Inflammatory macrophage (primary cell): ENCODE measurements around the gene PRDX6.
"Not testable (repeated sequence)": the region's sequence is repeated elsewhere in the genome, so short reads cannot be mapped to it uniquely, and the experiment has no call there.

Source experiments
- DNase-seq, 2 donors: peaks; one replicate each; pipeline ENCODE4 v3.0.0-alpha.2; 2020 to 2022
- total RNA-seq, 18 experiments: gene quantifications; one replicate each; lab custom pipeline; 2026; ENCODE audit warnings: mixed read lengths in 6 of 18, inconsistent platforms in 2 of 18; lab: John Stamatoyannopoulos, UW

The PRDX6 gene, protein sequence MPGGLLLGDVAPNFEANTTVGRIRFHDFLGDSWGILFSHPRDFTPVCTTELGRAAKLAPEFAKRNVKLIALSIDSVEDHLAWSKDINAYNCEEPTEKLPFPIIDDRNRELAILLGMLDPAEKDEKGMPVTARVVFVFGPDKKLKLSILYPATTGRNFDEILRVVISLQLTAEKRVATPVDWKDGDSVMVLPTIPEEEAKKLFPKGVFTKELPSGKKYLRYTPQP
- 143 to 373 (median 242) reads per million in 18 experiments for total RNA-seq

DNA sequence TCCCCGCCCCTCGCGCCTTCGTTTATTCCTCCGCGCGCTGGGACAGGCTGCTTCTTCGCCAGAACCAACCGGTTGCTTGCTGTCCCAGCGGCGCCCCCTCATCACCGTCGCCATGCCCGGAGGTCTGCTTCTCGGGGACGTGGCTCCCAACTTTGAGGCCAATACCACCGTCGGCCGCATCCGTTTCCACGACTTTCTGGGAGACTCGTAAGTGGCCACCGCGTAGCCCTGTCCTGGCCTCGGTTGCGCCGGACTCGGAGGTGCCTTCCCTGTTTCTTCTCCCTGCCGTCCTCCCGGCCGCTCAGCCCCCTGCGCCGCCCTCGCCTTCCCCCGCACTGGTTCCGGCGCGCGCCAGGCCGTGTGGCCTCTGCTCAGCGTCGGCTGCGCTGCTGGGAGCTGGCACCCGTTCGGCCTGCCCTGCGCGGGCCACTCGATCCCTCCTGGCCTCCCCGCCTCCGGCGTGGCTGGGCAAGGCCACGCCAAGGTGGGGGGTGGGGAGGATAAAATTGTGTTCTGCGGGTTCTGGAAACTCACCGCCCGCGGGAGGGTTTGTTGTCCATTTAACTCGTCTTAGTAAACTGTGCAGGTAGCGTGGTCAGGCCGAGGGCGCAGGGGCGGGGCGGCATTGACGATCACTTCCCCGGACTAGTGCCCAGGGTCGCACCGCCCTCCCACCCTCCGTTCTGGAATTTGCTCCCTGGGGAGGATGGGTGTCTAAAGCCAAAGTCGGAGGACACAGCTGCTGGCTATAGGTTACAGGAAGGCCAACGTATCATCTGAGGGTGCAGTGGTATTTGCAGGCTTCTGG, at the start of gene PRDX6:
Gene PRDX6 (plus strand): TSS at position 50 of the 808 bp plus-strand sequence. CDS start 63 bp downstream, at position 113.
- DNase-seq: no peak

DNA sequence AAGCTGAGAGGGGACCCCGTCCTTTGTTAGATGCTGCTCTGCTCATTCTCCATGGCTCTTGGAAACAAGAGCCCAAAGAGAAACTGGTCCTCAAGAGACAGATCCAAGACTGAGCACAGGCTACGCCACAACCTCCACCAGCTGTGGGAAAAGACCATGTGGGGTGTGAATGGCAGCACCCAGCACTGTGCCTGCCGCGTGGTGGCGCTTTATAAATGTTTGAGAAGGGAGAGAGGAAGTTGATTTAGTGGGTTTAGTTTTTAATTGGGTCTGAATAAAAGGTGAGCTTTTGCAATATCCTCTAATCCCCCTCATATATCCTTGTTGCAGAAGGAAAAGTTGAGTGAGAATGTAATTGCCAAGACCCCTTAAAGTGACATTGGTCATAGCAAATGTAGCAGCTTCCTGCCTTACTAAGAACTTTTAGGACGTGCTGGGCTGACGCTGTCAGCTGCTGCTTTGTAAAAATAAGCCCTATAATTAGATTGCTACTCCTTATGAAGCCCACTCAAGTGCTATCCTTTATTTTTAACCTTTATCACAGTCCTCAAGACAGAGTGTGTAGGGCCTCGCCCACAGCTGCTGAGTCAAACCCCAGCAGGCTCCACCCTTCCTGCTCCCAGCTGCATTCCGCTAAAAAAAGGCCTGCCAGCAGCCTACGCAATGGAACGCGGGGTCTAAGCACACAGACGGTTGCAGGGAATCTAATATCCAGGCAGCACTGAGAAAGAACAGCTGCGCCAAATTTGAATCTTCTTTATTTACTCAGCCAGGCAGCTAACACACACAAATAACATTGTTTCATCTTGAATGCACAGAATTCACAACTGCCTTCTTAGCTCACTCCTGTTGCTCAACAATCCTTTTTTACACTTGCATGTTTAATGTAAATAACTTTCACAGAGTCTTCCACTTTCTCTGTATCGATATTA, 47.4 kb upstream of the PRDX6 start:
- peak; percentile 94 to 96 for DNase-seq

DNA sequence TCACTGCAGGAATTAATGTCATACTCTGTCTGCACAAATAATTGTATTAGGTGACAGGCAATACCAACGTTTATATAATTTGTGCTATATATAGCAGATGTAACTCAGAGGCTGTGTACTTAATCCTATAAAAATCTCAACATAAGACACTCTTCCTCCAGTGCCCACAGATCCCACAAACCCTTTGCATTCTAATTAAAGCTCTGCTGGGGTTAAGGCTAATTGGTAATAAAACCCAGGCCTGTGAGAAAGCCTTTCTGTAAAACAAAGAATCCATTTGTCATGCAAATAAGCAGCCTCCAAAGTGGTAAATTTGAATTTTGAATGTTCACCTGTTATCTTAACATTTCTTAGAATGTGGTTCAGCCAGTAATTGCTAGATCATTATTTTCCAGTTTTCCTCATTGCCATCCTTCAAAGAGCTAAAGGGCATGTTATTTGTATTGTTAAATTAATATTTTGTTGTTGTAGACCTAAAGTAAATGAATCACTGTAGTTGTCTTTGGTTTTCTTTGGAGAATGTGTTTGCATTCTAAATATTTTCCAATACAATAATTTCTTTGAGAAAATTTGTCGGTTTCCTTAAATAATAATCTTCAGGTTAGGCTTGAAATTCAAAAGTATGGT, 46.3 kb upstream of the PRDX6 start:
- DNase-seq: no peak

DNA sequence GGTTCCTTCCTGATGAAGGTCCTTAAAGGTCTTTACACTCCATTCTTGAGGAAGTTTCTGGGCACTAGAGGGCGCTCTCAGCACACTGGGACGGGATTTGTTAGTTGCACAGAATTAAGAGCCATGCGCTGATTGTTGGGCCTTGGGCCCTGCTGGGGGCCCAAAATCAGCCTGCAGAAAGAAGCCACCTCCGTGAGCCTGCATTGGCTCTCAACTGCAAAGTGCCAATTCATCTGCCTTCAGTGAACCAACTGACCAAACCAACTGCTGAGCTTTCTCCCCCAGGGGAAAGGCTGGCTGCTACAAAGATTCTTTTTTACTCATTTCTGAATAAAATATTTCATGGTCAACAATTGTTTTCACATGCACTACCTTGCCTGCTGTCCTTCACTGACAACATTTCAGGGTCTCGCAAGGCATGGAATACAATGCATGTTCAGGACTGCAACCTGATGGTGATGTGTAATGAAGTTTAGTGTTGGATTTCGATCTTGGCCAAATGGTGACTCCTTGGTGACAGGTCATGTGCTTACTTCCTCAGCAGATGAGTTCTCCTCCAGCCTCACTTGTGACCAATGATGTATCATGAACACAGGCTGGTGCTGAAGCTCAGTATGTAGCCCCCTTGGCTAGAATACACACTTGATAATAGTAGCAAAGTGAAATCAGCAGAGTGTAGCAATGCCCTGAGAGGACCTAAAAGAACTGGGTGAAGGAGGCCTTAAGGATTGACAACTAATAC, 45.7 kb upstream of the PRDX6 start:
- peak; percentile 96 to 98 for DNase-seq

DNA sequence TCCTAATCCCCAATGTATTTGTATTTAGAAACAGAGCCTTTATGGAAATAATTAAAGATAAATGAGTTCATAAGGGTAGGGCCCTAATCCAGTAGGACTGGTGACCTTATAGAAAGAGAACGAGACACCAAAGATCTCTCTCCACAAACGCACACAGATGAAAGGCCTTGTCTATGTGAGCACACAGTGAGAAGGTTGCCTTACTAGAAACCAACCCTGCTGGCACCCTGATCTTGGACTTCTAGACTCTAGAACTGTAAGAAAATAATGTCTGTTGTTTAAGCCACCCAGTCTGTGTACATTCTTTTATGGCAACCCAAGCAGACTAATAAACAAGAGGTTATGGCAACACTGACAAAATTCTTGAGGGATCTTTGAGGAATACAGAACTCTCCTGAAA, 44.8 kb upstream of the PRDX6 start:
- no peak for DNase-seq

DNA sequence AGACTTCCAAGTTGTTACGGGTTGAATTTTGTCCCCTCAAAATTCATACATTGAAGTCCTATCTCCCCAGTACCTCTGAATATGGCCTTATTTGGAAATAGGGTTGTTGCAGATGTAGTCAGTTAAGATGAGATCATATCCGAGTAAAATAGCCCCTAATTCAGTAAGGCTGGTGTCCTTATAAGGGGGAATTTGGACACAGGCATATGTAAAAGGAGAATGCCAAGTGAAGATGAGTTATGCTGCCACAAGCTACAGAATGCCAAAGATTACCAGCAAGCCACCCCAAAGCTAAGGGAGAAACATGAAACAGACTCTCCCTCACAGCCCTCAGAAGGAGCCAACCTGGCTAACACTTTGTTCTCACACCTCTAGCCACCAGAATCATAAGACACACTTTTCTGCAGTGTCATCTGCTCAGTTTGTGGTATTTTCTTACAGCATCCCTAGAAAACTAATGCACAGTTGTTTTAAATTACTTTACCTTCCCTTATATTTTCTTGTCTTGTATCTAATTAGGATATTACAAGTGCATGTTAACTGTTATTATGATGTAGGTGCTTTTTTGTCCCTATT, 43.3 kb upstream of the PRDX6 start:
- no peak for DNase-seq

DNA sequence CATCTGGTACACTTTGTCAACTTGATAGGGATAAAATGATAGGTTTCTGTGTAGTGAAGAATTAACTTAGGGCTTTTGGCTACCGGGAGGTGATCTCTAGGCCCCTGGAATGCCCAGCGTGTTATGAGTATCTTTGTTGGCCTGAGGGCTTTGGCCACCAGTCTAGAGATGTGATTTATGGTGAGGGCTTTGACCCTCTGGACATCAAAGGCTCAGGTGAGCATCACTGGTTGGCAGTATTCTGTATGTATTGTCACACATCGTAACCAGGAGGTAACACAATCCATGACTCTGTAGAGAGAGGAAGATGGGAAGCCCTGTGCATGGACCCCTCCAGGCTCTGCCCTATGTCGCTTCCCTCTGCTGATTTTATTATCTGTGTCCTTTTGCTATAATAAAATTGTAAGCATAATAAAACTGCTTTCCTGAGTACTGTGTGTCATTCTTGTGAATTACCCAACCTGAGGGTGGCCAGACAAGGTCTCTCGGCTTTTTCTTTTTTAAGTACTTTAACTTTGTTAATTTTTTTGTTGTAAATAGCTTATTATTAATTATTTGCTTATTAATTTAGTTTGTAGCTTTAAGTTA, 40.2 kb upstream of the PRDX6 start:
- DNase-seq: no peak

DNA sequence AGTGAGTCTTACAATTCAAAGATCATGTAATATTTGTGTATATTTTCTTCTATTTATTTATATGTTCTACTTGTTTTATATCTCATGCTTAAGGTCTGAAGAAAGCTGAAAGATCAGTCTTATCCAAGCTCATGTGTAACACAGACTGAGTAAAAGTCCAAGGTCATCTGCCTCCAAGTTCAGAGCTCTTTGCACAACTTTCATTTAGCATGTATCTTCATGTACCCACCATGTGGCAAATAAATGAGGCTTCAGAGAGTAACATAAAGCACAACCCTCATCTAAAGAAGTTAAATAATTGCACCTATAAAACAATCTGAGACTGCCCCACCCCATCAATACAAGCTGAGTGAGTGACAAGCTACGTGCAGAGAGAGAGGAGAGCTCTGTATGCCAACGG, 38.5 kb upstream of the PRDX6 start:
- no peak for DNase-seq

DNA sequence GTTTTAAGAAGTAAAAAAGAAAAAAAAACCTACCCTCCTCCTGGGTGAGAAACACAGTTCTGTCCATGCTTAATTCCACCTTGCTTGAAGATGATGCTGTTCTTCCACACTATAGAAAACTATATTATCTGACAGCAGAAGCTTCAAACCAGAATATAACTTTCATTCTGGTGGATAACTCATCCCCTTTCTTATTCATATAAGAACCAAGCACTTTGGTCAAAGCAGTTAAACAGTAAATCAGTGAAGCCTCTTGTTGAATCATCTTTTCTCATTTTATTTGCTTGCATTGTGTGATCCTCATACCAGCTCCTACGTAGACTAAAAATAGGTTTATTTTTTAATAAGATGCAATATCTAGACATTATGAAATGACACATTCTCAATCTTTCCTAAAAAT, 36.7 kb upstream of the PRDX6 start:
- no peak for DNase-seq

DNA sequence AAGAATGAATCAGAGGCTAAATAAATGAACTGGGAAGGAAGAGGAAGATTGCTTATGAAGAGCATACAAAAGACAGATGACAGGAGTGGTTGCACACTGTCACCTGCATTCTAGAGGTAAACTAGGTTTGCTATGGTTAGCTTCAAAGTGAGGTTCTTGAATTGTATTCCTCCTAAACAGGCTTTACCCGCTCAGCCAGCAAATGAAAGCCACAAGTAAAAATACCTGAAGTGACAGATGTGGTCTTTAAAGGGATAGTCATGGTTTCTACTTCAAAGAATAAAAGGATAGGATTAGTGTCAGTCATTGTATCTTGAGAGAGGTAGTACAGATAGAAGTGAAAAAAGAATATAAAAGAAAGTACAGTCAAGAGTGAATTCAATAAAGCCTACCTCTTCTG, 32.4 kb upstream of the PRDX6 start:
- DNase-seq: no peak

DNA sequence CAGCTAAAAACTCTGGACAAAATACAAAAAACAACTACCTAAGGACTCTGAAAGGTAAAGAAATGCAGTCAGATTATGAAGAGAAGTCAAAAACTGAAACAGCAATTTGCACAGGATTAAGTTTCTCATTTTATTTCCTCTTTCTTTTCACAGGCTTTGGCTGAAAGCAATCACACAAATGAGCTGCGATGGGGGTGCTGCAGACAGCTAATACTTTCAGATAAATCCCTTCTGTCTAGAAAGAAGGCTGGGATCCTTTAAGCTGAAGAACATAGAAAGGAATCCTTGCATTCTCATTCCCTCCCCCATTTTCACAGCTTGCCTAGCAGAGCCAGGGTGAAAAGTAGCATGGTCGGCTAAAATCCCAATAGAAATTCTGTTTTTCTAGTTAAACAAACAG, 32.0 kb upstream of the PRDX6 start:
- DNase-seq: no peak

DNA sequence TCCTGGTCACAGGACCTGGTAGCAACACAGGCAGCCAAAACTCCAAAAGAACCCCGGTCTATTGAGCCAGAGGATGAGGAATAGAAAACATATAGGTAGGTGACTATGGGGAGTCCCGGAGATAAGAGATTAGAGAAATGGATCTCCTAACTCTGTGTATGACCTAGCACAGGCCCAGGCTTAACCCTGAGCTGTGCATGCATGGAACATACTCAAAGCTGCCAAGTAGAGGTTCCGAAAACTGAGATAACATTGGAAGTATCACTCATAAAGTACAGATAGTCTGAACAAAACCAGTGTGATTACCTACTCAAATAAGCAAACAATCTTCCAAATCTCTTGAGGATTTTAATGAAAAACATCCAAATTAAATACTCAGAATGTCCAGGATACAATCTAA, 31.5 kb upstream of the PRDX6 start:
- no peak for DNase-seq

DNA sequence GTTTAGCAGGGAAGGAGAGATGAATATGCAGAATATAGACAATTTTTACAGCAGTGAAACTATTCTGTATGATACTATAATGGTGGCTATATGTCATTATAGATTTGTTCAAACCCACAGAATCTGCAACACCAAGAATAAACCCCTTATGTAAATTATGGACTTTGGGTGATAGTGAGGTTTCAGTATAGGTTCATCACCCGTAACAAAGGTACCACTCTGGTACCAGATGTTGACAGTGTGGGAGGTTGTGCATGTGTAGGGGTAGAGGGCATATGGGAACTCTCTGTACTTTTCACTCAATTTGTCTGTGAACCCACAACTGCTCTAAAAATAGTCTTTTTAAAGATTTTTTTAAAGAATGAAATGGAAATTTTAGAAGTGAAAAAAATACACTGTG, 29.9 kb upstream of the PRDX6 start:
- no peak for DNase-seq

DNA sequence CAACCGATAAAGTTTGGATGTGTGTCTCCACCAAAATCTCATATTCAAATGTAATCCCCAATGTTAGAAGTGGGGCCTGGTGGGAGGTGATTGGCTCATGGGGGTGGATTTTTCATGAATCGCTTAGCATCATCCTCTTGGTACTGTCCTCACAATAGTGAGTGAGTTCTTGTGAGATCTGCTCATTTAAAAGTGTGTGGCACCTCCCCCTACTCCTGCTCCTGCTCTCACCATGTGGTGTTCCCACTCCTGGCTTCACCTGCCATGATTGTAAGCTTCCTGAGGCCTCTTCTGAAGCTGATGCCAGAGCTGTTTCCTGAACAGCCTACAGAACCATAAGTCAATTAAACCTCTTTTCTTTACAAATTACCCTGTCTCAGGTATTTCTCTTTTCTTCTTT, 28.2 kb upstream of the PRDX6 start:
- DNase-seq: no peak

DNA sequence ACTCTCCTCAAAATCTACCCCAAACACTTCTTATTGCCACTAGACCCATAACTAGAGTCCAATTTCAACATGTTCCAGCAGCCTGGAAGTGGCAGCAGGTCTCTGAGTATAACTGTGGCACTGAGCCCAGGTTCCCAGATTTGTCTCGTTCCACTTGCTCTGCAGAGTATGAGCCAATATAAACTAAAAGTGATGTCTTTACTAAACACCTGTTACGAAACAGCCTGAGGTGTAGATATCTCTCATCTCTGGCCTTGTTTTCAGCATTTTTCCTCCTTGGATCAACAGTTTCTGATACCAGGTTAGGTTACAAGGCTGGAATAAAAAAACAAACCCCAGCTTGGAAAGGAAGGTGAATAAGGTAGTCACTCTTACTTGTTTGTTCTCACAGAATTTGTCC, 25.2 kb upstream of the PRDX6 start:
- no peak for DNase-seq

DNA sequence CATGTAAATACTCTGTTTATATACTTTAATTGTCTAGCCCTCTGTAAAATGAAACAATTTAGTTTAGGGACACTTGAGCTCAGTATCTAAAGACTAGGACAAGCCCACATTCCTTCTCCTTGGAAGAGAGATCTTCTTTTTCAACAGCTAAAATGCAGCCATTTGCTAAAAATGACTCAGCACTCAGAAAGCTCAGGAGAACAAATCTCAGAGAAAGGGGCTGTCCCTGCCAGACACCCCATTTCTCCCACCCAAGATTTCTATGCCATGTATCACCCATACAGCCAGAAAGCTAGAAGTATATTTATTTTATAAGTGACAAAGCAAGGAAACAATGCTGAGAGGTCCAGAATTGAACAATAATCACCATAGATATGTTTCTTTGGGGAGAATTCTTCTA, 23.2 kb upstream of the PRDX6 start:
- DNase-seq: no peak

DNA sequence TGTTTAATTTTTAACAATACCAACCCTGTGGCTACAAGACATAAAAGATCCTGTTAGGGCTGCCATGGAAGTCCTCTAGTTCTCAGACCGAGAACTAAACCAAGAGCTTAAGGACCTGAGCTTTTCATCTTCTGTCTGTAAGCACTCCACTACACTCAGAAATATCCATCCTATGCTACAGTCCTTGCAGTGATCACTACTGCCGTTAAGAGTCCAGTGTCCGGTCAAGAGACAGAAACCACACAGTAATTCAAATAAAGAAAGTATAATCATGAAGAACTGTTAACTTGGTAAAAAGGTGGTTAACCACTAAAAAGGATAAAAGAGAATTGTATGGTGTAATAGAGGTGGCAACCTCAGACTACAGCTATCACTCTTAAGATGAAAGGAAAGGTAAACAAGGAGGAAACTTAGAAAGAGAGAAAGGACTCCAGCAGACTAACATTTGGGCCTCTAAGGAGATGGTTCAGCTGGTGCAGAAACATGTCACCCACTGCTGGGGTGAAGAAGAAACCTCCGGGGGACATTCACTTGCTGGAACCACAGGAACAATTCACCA, 22.1 kb upstream of the PRDX6 start:
- no peak for DNase-seq

DNA sequence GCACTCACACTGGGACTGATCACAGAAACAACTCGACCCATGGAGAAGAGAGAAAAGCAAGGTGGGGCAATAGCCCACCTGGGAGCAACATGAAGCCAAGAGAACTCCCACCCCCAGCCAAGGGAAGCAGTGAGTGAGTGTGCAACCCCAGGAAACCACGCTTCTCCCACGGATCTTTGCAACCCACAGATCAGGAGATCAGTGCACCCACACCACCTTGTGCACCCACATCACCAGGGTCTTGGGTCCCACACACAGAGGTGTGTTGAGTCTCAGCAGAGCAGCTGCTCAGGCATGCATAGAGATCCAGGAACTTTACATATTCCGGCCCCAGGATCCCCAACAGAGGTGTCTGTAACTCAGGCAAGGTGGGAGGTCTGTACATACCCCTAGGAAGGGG, 17.2 kb upstream of the PRDX6 start:
- DNase-seq: no peak

DNA sequence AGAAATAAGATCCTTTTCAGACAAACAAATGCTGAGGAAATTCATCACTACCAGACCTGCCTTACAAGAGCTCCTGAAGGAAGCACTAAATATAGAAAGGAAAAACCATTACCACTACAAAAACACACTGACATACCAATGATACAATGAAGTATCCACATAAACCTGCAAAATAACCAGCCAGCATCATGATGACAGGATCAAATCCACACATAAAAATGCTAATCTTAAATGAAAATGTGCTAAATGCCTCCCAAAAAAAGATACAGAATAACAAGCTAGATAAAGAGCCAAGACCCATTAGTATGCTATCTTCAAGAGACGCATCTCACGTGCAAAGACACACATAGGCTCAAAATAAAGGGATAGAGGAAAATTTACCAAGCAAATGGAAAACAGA, 14.5 kb upstream of the PRDX6 start:
- not testable (repeated sequence) for DNase-seq

DNA sequence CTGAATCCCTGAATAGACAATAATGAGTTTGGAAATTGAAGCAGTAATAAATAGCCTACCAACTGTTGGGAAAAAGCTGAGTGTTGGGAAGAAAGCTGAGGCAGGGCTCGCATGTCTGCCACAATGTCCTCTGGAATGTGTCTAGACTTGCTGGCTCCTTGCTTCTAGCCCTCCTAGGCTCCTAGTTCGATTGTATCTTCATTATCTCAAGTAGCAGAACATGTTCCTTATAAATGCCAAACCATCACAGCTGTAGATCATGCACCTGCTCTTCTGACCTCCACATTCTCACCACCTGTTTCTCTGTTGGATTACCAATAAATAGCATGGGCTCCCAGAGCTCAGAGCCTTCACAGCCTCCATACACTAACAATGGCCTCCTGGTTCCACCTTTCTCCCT, 12.9 kb upstream of the PRDX6 start:
- not testable (repeated sequence) for DNase-seq

DNA sequence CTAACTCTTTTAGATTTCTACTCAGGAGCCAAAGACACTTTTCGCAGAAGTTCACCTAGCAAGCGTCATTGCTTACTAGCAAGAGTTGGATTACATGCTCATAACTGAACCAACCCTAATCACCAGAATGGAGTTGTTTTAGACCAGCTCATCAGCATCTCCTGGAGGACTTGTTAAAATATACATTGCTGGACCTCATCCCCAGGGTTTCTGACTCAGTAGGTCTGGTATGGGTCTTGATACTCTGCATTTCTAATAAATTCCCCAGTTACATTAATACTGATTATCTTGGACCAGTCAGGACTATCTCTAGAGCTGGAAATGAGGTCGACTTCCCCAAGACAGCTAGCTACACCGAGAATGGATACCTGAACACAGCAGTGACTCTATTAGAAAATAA, 9.7 kb upstream of the PRDX6 start:
- DNase-seq: no peak
